A673 (cell line): Measurements from ENCODE around the gene DENND1A. TPM values are rescaled to one million over a fixed set of nuclear protein-coding genes. Genes with fewer than 3 reads are reported as not detected.

Experiments
- BruUV-seq: library from RNA; stranded (reverse); fragments of 400-500 nt; replicated peaks from 2 replicates; lab custom pipeline; 2021; lab: Mats Ljungman, UMichigan
- CTCF ChIA-PET: fragments of 300-600 bp; sonication (Branson Sonifier 250); formaldehyde crosslinking; loops from one replicate; lab custom pipeline; 2022; ENCODE audit warnings: antibody characterized with exemption; lab: Charles Lee
- POLR2A ChIA-PET: fragments of 300-600 bp; sonication (Branson Sonifier 250); formaldehyde crosslinking; loops from one replicate; lab custom pipeline; 2022; ENCODE audit warnings: antibody characterized with exemption; ENCODE audit not compliant: low non-redundant PET; lab: Charles Lee
- DNase-seq: peaks from one replicate; pipeline ENCODE4 v3.0.0-alpha.2; 2015; ENCODE audit warnings: low spot score
- H3K27ac ChIP-seq: fragments of 200-600 bp; sonication (generic); 2 replicates; pipeline ENCODE4 v1.5.1; 2016; ENCODE audit warnings: mixed run types, low read depth, mild to moderate bottlenecking, mixed read lengths, antibody characterized with exemption, low read length; ENCODE audit not compliant: poor library complexity, severe bottlenecking
- H3K27me3 ChIP-seq: fragments of 200-600 bp; sonication (generic); replicated peaks from 2 replicates; pipeline ENCODE4 v1.6.1; 2017; ENCODE audit warnings: mixed run types, low read depth, mild to moderate bottlenecking, mixed read lengths, antibody characterized with exemption, low read length; ENCODE audit not compliant: insufficient read depth, poor library complexity
- H3K36me3 ChIP-seq: fragments of 200-600 bp; sonication (generic); 2 replicates; pipeline ENCODE4 v1.6.1; 2016; ENCODE audit warnings: mixed run types, mild to moderate bottlenecking, mixed read lengths, antibody characterized with exemption, low read length; ENCODE audit not compliant: insufficient read depth, poor library complexity, severe bottlenecking
- H3K4me1 ChIP-seq: fragments of 200-600 bp; sonication (generic); 2 replicates; pipeline ENCODE4 v1.6.1; 2017; ENCODE audit warnings: mixed run types, mild to moderate bottlenecking, mixed read lengths, antibody characterized with exemption, low read length; ENCODE audit not compliant: insufficient read depth, poor library complexity, severe bottlenecking
- H3K4me3 ChIP-seq: fragments of 200-600 bp; sonication (generic); 2 replicates; pipeline ENCODE4 v1.5.1; 2016; ENCODE audit warnings: low read depth, mixed run types, mild to moderate bottlenecking, mixed read lengths, low read length; ENCODE audit not compliant: poor library complexity, severe bottlenecking
- H3K9me3 ChIP-seq: fragments of 200-600 bp; sonication (generic); 2 replicates; pipeline ENCODE4 v1.6.1; 2016; ENCODE audit warnings: mixed run types, low read depth, mild to moderate bottlenecking, mixed read lengths, antibody characterized with exemption, low read length; ENCODE audit not compliant: poor library complexity, severe bottlenecking
- EZH2 ChIP-seq: fragments of 200-600 bp; sonication (generic); IDR thresholded peaks from 2 replicates; pipeline ENCODE4 v1.6.1; 2017; ENCODE audit warnings: borderline replicate concordance, low read depth, mild to moderate bottlenecking, mixed read lengths, antibody characterized with exemption, low read length; ENCODE audit not compliant: poor library complexity, severe bottlenecking
- intact Hi-C: fragments of 100-400 bp; cut with micrococcal nuclease; formaldehyde crosslinking; loops from one replicate; pipeline ENCODE4 v1.10.0; 2022; ENCODE audit not compliant: unreplicated experiment
- total RNA-seq: library from RNA; stranded (reverse); gene quantifications from 2 replicates; pipeline ENCODE4 v1.2.3, GENCODE V29; 2021
- TF ChIP-seq, protein P1 (sequence below): fragments of 300-800, 200-600 bp; sonication (generic); conservative IDR thresholded peaks from 2 replicates; pipeline ENCODE4 v1.5.1; 2017; ENCODE audit warnings: low read depth, mild to moderate bottlenecking, antibody characterized with exemption, low read length, moderate library complexity, mixed read lengths

Gene DENND1A
- total RNA-seq, 1 experiment from 2014 or later = 12.0 TPM

DNA sequence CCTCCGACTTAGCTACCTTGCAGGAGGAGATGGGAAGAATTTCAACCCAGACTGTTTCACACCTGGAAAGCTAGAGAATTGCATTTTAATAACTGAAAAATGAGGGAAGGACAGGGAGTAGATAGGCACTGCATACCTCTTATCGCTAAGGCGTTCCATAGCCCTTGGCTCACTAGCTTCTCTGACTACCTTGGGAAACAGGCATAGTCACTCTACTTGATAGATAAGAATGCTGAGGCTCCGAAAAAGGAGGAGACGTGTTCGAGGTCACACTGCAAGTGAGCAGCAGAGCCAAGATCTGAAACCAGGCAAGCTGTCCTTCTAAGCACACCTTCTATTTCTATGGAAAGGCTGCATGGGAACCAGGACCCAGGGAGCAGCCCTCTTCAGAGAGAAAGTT lies 405.1 kb downstream of the DENND1A start:
- intact Hi-C loops = no loop called here
- DNase-seq = no peak
- no peak overlapping the region for H3K27ac ChIP-seq
- TF ChIP-seq, protein P1, sequence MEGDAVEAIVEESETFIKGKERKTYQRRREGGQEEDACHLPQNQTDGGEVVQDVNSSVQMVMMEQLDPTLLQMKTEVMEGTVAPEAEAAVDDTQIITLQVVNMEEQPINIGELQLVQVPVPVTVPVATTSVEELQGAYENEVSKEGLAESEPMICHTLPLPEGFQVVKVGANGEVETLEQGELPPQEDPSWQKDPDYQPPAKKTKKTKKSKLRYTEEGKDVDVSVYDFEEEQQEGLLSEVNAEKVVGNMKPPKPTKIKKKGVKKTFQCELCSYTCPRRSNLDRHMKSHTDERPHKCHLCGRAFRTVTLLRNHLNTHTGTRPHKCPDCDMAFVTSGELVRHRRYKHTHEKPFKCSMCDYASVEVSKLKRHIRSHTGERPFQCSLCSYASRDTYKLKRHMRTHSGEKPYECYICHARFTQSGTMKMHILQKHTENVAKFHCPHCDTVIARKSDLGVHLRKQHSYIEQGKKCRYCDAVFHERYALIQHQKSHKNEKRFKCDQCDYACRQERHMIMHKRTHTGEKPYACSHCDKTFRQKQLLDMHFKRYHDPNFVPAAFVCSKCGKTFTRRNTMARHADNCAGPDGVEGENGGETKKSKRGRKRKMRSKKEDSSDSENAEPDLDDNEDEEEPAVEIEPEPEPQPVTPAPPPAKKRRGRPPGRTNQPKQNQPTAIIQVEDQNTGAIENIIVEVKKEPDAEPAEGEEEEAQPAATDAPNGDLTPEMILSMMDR = no peak
- no peak for TF ChIP-seq EZH2
- peaks cover 4% of the 10 kb centered on the region for H3K9me3 ChIP-seq
- POLR2A ChIA-PET = no interaction called here
- H3K27me3 ChIP-seq = peaks cover 3% of the 10 kb centered on the region
- CTCF ChIA-PET = no interaction called here
- H3K4me1 ChIP-seq = no peaks in the 10 kb centered on the region
- no peaks in the 10 kb centered on the region for H3K36me3 ChIP-seq
- no TSS peak for BruUV-seq
- no peak overlapping the region for H3K4me3 ChIP-seq

DNA sequence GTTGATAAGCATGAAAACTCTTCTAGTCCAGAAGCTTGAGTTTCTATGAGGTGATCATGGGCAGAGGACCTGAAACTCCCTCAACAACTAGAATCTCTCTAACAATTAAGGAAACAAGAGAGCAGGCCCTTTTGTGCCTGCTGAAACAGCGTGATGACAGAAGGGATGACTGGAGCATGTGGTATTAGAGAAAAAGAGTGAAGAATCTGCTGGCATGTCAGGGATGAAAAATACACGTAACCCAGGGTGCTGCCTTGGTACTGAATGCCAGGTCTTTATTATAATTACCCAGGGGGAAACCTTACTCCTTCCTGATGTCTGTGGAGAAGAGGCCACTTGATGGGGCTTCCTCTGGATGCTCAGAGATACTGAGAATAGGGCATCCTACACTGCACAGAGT lies 406.1 kb downstream of the DENND1A start:
- Histone ChIP-seq H3K4me3 (no peak overlapping the region), H3K4me1 (no peaks in the 10 kb centered on the region), H3K36me3 (no peaks in the 10 kb centered on the region), H3K9me3 (no peaks in the 10 kb centered on the region), H3K27me3 (no peaks in the 10 kb centered on the region), H3K27ac (no peak overlapping the region)
- DNase-seq = no peak
- BruUV-seq = no TSS peak
- intact Hi-C loops = no loop called here
- CTCF ChIA-PET = no interaction called here
- TF ChIP-seq EZH2 = no peak
- TF ChIP-seq, protein P1 = no peak
- POLR2A ChIA-PET = no interaction called here

DNA sequence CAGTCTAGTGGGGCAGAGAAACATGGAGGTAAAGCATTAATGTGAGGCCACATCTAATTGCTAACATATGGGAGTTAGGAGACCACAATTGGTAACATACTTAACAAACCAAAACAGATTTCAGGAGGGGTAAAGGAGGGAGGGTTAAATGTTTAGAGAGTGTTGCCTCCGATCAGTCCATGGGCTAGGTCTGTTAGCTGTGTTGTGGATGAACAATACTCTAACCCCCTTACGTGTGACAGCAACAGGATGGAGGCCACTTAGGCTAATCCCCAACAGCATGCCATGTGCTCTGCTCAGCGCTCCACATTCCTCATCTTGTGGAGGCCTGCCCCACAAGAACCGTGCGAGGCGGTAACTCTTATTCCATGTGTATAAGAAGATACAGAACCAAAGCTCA lies 406.9 kb downstream of the DENND1A start:
- DNase-seq = no peak
- H3K27me3 ChIP-seq = no peaks in the 10 kb centered on the region
- H3K4me1 ChIP-seq = no peaks in the 10 kb centered on the region
- POLR2A ChIA-PET = no interaction called here
- CTCF ChIA-PET = no interaction called here
- no peak overlapping the region for H3K4me3 ChIP-seq
- TF ChIP-seq, protein P1 = no peak
- no peak for TF ChIP-seq EZH2
- BruUV-seq = no TSS peak
- no peak overlapping the region for H3K27ac ChIP-seq
- intact Hi-C loops = no loop called here
- H3K9me3 ChIP-seq = no peaks in the 10 kb centered on the region
- no peaks in the 10 kb centered on the region for H3K36me3 ChIP-seq
